ENCODE measurements around the gene UGT2A3. TPM values are rescaled to one million over a fixed set of nuclear protein-coding genes. Genes with fewer than 3 reads are reported as not detected.

The UGT2A3 gene
- total RNA-seq, 1 donor from 2014 or later, result not detected

GRCh38 chr4:68912807-68913206 is 38.8 kb downstream of the UGT2A3 start:
- DNase-seq (ENCODE audit: low read depth in 2 of 2), result no peak

- no peak for DNase-seq (ENCODE audit: low read depth in 2 of 2)
These were observed 42.2 kb downstream of the UGT2A3 start for GRCh38 chr4:68909385-68909784.

- DNase-seq (ENCODE audit: low read depth in 2 of 2), result no peak
These were observed 43.6 kb downstream of the UGT2A3 start for GRCh38 chr4:68907788-68908700.

- no peak for DNase-seq (ENCODE audit: low read depth in 2 of 2)
These were observed 44.4 kb downstream of the UGT2A3 start for GRCh38 chr4:68907245-68907644.

- DNase-seq (ENCODE audit: low read depth in 2 of 2), result no peak
These were observed 44.8 kb downstream of the UGT2A3 start for GRCh38 chr4:68906780-68907137.

GRCh38 chr4:68905939-68906779 is 45.4 kb downstream of the UGT2A3 start:
- DNase-seq (ENCODE audit: low read depth in 2 of 2), result no peak

- no peak for DNase-seq (ENCODE audit: low read depth in 2 of 2)
These were observed 46.0 kb downstream of the UGT2A3 start for GRCh38 chr4:68905598-68905938.

- DNase-seq (ENCODE audit: low read depth in 2 of 2), result no peak
These were observed 46.8 kb downstream of the UGT2A3 start for GRCh38 chr4:68904786-68905185.

- DNase-seq (ENCODE audit: low read depth in 2 of 2), result no peak
These were observed 54.9 kb downstream of the UGT2A3 start for GRCh38 chr4:68896749-68897148.

GRCh38 chr4:68895561-68896198 is 55.9 kb downstream of the UGT2A3 start:
- no peak for DNase-seq (ENCODE audit: low read depth in 2 of 2)

GRCh38 chr4:68892861-68893260 is 58.7 kb downstream of the UGT2A3 start:
- DNase-seq (ENCODE audit: low read depth in 2 of 2), result no peak

- no peak for DNase-seq (ENCODE audit: low read depth in 2 of 2)
These were observed 59.9 kb downstream of the UGT2A3 start for GRCh38 chr4:68891678-68892077.

- no peak for DNase-seq (ENCODE audit: low read depth in 2 of 2)
These were observed 66.1 kb downstream of the UGT2A3 start for GRCh38 chr4:68885545-68885944.

GRCh38 chr4:68883870-68884269 is 67.7 kb downstream of the UGT2A3 start:
- DNase-seq (ENCODE audit: low read depth in 2 of 2), result no peak

Other genes starting within 250 kb of the UGT2A3 start
- gene UGT2B10, start 135.8 kb downstream of the UGT2A3 start, total RNA-seq, result not detected in 2 replicates
- not detected in 2 replicates for gene UGT2B7, start 144.7 kb upstream of the UGT2A3 start, total RNA-seq

All from dermis microvascular lymphatic vessel endothelial cell (primary cell).